ENCODE results near the gene PIEZO2.

Gene PIEZO2

DNA sequence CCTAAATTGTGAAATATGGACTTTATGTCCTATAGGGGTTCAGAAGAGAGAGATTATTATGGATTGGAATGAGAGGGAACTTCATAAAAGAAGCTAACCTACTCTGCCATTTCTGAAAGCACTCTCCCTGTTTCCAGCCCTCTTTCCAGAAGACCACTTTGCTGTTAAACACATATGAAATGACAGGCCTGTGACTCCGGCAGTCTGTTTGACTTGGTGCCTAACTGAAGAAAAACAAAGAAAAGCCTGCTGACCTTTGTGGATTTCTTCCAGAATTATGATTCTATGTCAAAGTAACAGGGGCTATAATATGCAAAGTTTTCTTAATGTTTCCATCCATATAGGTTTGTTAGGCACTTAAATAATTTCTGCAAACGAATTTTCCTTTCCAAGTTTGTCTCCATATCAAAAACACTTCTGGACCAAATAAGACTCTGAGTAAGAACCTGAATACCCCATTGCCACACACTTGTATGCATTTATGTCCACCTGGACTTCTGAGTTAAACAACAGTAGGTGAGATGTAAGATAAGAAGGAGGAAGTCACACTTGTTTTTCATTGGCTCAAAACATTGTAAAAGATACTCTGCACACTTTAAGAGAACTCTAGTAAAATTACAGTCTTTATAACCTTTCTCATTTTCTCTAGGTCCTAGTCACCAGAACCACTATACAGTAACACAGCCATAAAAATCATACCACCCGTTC lies 111.7 kb downstream of the PIEZO2 start:
- Histone ChIP-seq H3K36me3 (ENCODE audit: control insufficient read depth in 2 of 2, insufficient read depth in 1 of 2, low read length in 2 of 2) (no peaks in the 10 kb centered on the region), H3K4me1 (ENCODE audit: control insufficient read depth, insufficient read depth, low read length) (peaks cover 2% of the 10 kb centered on the region; the same call in 1 of the 2 replicates), H3K27ac (ENCODE audit: extremely low read depth, low read depth, low read length) (no peak overlapping the region), H3K4me3 (ENCODE audit: low read depth, low read length) (no peak overlapping the region), H3K9me3 (ENCODE audit: control insufficient read depth, insufficient read depth, low read depth, low read length) (no peaks in the 10 kb centered on the region)
- ChIA-PET POLR2A (no interaction called here), CTCF (interaction anchor here (0.8 to 7.2 kb wide), 3 partner anchors 179 to 475 kb away, joined by 4 to 78 read pairs (median 5); no protein-coding TSS in a partner anchor)
- TF ChIP-seq ZIC2 (tag by site-specific recombination; IDR thresholded peaks at IDR 0.05) (no peak), ZNF549 (tag by site-specific recombination; IDR thresholded peaks at IDR 0.05) (no peak), ZNF311 (tag by site-specific recombination; IDR thresholded peaks at IDR 0.05; ENCODE audit: borderline replicate concordance) (no peak), KLF9 (tag by site-specific recombination; IDR thresholded peaks at IDR 0.05; ENCODE audit: low read depth) (no peak), ZNF121 (tag by site-specific recombination; IDR thresholded peaks at IDR 0.05) (no peak), ZNF777 (tag by site-specific recombination; IDR thresholded peaks at IDR 0.05; ENCODE audit: borderline replicate concordance) (no peak)
- TF ChIP-seq, protein P1, sequence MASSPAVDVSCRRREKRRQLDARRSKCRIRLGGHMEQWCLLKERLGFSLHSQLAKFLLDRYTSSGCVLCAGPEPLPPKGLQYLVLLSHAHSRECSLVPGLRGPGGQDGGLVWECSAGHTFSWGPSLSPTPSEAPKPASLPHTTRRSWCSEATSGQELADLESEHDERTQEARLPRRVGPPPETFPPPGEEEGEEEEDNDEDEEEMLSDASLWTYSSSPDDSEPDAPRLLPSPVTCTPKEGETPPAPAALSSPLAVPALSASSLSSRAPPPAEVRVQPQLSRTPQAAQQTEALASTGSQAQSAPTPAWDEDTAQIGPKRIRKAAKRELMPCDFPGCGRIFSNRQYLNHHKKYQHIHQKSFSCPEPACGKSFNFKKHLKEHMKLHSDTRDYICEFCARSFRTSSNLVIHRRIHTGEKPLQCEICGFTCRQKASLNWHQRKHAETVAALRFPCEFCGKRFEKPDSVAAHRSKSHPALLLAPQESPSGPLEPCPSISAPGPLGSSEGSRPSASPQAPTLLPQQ (tag by site-specific recombination; IDR thresholded peaks at IDR 0.05): no peak
- TF ChIP-seq, protein P2, sequence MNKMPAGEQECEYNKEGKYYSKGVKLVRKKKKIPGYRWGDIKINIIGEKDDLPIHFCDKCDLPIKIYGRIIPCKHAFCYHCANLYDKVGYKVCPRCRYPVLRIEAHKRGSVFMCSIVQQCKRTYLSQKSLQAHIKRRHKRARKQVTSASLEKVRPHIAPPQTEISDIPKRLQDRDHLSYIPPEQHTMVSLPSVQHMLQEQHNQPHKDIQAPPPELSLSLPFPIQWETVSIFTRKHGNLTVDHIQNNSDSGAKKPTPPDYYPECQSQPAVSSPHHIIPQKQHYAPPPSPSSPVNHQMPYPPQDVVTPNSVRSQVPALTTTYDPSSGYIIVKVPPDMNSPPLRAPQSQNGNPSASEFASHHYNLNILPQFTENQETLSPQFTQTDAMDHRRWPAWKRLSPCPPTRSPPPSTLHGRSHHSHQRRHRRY (tag by site-specific recombination; IDR thresholded peaks at IDR 0.05): no peak
- TF ChIP-seq, protein P3, sequence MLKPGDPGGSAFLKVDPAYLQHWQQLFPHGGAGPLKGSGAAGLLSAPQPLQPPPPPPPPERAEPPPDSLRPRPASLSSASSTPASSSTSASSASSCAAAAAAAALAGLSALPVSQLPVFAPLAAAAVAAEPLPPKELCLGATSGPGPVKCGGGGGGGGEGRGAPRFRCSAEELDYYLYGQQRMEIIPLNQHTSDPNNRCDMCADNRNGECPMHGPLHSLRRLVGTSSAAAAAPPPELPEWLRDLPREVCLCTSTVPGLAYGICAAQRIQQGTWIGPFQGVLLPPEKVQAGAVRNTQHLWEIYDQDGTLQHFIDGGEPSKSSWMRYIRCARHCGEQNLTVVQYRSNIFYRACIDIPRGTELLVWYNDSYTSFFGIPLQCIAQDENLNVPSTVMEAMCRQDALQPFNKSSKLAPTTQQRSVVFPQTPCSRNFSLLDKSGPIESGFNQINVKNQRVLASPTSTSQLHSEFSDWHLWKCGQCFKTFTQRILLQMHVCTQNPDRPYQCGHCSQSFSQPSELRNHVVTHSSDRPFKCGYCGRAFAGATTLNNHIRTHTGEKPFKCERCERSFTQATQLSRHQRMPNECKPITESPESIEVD (tag by site-specific recombination; IDR thresholded peaks at IDR 0.05): no peak

DNA sequence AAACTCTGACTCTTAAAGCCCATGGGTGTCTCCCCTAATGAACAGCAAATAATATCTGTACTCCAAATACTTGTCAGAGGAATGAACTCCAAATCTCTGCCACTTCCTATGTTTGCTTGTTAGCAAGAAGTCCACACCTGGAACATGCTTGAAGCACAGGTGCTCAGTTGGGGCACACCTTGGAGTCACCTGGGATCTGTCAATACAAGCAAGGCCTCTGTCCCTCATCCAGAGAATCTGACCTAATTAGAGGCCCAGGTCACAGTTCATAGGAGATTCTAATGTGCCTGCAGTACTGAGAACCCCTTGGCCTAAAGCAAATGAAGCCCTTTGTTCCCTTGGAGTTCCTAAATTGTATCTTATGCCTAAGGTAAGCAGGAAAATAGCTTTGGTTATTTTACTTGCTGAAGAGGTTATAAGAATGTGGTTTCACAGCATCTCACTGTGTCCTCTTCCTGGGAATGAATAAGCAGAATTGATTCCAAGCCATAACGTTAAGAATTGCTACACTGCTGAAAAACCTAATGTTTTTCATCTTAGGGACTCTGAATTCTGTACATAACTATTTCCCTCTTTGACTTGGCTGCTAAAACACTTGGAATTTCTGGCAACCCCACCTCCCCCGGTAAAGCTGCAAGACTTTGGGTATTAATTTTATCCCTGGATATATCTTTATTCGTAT lies 113.4 kb downstream of the PIEZO2 start:
- Histone ChIP-seq H3K4me3 (ENCODE audit: low read depth, low read length) (no peak overlapping the region), H3K4me1 (ENCODE audit: control insufficient read depth, insufficient read depth, low read length) (no peaks in the 10 kb centered on the region), H3K27ac (ENCODE audit: extremely low read depth, low read depth, low read length) (no peak overlapping the region), H3K9me3 (ENCODE audit: control insufficient read depth, insufficient read depth, low read depth, low read length) (no peaks in the 10 kb centered on the region), H3K36me3 (ENCODE audit: control insufficient read depth in 2 of 2, insufficient read depth in 1 of 2, low read length in 2 of 2) (no peaks in the 10 kb centered on the region)
- no peak for TF ChIP-seq ZNF830 (tag by site-specific recombination; IDR thresholded peaks at IDR 0.05; ENCODE audit: low read depth)
- TF ChIP-seq, protein P4, sequence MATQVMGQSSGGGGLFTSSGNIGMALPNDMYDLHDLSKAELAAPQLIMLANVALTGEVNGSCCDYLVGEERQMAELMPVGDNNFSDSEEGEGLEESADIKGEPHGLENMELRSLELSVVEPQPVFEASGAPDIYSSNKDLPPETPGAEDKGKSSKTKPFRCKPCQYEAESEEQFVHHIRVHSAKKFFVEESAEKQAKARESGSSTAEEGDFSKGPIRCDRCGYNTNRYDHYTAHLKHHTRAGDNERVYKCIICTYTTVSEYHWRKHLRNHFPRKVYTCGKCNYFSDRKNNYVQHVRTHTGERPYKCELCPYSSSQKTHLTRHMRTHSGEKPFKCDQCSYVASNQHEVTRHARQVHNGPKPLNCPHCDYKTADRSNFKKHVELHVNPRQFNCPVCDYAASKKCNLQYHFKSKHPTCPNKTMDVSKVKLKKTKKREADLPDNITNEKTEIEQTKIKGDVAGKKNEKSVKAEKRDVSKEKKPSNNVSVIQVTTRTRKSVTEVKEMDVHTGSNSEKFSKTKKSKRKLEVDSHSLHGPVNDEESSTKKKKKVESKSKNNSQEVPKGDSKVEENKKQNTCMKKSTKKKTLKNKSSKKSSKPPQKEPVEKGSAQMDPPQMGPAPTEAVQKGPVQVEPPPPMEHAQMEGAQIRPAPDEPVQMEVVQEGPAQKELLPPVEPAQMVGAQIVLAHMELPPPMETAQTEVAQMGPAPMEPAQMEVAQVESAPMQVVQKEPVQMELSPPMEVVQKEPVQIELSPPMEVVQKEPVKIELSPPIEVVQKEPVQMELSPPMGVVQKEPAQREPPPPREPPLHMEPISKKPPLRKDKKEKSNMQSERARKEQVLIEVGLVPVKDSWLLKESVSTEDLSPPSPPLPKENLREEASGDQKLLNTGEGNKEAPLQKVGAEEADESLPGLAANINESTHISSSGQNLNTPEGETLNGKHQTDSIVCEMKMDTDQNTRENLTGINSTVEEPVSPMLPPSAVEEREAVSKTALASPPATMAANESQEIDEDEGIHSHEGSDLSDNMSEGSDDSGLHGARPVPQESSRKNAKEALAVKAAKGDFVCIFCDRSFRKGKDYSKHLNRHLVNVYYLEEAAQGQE (tag by site-specific recombination; IDR thresholded peaks at IDR 0.05): no peak
- no peak for TF ChIP-seq EGR2 (tag by site-specific recombination; IDR thresholded peaks at IDR 0.05; ENCODE audit: low read depth)
- TF ChIP-seq YY1 (tag by site-specific recombination; IDR thresholded peaks at IDR 0.05): no peak
- no peak for TF ChIP-seq ZNF366 (tag by site-specific recombination; conservative IDR thresholded peaks at IDR 0.05)
- no peak for TF ChIP-seq ZNF521 (tag by site-specific recombination; IDR thresholded peaks at IDR 0.05)
- no peak for TF ChIP-seq ZFHX2 (tag by site-specific recombination; conservative IDR thresholded peaks at IDR 0.05)
- no peak for TF ChIP-seq ZNF768 (tag by site-specific recombination; IDR thresholded peaks at IDR 0.05)
- CTCF ChIA-PET: interaction anchor here (0.7 to 1.3 kb wide), 2 partner anchors 179 to 185 kb away, joined by 3 read pairs; no protein-coding TSS in a partner anchor
- POLR2A ChIA-PET: no interaction called here
